Measurements from ENCODE around the gene SNRNP27.
"Not testable (repeated sequence)": the region's sequence is repeated elsewhere in the genome, so short reads cannot be mapped to it uniquely, and the experiment has no call there.

The SNRNP27 gene

DNA sequence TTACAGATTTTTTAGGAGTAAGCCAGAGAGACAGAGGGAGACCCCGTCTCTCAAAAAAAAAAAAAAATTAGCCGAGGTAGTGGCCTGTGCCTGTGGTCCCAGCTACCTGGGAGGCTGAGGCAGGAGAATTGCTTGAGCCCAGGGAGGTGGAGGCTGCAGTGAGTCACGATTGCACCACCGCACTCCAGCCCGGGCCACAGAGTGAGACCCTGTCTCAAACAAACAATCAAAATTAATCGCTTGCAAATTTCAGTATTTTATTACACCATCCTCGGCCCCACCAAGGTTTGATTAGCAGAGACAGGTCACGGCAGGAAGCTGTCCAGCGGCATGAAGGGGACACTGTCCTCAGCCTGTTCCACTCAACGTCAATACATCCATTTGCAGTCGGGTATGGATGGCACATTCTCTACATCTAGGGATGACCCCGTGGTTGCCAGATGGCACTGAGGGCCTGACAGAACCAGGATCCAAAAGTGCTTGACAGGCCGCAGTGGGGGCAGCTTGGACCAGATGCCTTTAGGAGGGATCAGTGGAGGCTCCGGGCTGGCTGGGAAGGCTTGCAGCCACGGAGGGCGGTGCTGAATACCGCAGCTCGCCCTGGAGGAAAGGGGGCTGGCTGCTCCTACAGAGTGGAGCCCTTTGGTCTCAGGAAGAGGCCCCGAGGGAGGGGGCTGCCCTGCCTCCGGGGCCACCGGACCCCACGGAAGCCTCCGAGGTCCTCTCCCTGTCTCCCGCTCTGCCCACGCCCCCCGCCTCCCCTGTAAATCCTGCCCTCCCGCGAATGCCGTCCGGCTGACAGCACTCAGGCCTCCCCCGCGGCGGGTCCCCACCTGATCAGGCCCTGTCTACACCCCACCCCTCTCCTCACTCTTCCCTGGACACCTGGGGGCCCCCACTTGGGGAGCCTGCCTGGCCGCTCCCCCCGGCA is 54.5 kb downstream of the SNRNP27 start:
- no peak for DNase-seq

GRCh38 chr2:69948963-69949645 is 55.3 kb downstream of the SNRNP27 start:
- DNase-seq = no peak

DNA sequence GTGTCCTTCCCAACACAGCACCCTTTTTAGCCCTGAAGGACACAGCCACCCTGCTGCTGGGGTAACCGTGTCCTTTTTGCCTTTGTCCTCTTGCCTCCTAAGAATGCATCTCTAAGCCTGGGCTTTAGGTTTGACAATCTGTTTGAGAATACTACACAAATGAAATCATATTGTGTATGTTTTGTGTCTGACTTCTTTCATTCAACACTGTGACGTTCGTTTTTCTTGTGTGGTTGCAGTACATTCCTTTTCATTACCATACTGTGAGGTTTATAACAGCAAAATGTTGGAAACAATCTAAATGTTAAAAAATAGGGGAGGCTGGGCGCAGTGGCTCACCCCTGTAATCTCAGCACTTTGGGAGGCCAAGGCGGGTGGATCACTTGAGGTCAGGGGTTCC is 56.5 kb downstream of the SNRNP27 start:
- no peak for DNase-seq

- DNase-seq = not testable (repeated sequence)
Observed at GRCh38 chr2:69950671-69951070, 56.9 kb downstream of the SNRNP27 start.

DNA sequence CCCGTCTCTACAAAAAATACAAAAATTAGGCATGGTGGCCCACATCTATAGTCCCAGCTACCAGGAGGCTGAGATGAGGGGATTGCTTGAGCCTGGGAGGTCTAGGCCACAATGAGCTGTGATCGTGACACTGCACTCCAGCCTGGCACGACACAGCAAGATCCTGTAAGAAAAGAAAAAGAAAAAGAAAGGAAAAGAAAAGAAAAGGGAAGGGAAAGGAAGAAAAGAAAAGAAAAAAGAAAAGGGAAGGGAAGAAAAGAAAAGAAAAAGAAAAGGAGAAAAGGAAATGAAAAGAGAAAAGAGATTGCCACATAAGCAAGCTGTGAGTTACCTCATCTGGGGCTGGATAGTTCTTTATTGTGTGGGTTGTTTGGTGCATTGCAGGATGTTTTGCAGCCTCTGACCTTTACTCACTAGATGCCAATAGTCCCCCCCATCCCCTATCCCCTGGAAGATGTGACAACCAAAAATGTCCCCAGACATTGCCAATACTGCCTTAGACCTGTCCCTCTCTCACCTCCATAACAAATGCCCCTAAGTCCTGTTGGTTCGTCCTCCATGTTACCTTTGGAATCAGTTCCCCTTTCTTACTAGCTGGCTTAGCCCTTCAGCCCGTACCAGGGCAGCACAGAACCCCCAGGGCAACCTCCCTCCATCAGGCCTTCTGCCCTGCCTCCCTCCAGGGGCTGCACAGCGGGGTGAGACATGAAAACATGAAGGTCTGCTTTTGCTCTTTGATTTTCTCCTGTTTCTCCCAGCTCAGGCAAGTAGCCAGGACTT is 58.8 kb downstream of the SNRNP27 start:
- no peak for DNase-seq

DNA sequence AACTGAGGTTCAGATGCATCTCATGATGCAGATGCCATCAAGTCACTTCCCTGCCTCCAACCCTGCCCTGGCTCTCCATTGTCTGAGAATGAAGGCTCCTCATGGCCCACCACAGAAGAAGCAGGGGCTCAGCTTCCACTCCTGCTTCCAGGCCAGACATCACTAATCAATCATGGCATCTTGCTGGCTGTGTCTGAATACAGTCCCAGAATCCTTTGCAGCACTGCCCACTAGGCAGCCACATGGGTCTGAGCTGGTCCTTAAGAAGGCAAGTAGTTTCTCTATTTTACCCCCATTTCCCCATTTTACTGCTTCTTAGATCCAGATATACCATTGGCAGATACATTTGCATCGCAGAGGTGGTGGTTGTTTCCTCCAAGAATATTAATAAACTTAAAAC is 60.3 kb downstream of the SNRNP27 start:
- DNase-seq = no peak
